ENCODE measurements around the gene AP4B1.
A peak's percentile ranks its signal among the peaks of the same experiment; 100 is the strongest.

AP4B1 gene

DNA sequence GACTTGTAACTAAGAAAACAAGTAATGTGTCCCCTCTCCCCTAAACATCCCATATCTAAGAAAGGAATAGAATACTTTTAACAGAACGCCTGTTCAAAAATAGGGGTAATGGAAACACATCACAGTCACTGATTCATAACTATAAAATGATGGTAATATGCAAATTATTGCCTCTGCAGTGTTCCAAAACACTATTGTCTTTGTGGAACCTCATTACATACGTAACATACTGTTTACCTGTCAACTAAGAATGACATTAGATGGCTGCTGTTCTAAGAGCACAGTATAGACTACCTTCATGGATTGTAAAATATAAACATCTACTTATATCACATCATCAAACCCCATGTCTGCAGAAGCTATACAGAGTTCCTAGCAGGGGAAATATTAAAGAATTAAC is 13.8 kb downstream of the AP4B1 start:
- TF ChIP-seq, protein P1, sequence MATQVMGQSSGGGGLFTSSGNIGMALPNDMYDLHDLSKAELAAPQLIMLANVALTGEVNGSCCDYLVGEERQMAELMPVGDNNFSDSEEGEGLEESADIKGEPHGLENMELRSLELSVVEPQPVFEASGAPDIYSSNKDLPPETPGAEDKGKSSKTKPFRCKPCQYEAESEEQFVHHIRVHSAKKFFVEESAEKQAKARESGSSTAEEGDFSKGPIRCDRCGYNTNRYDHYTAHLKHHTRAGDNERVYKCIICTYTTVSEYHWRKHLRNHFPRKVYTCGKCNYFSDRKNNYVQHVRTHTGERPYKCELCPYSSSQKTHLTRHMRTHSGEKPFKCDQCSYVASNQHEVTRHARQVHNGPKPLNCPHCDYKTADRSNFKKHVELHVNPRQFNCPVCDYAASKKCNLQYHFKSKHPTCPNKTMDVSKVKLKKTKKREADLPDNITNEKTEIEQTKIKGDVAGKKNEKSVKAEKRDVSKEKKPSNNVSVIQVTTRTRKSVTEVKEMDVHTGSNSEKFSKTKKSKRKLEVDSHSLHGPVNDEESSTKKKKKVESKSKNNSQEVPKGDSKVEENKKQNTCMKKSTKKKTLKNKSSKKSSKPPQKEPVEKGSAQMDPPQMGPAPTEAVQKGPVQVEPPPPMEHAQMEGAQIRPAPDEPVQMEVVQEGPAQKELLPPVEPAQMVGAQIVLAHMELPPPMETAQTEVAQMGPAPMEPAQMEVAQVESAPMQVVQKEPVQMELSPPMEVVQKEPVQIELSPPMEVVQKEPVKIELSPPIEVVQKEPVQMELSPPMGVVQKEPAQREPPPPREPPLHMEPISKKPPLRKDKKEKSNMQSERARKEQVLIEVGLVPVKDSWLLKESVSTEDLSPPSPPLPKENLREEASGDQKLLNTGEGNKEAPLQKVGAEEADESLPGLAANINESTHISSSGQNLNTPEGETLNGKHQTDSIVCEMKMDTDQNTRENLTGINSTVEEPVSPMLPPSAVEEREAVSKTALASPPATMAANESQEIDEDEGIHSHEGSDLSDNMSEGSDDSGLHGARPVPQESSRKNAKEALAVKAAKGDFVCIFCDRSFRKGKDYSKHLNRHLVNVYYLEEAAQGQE (IDR thresholded peaks at IDR 0.05; ENCODE audit: insufficient replicate concordance, low read depth) = no peak
- TF ChIP-seq GABPA (IDR thresholded peaks at IDR 0.05; ENCODE audit: low read depth) (no peak), SPI1 (IDR thresholded peaks at IDR 0.05; ENCODE audit: borderline replicate concordance, low read depth) (no peak), POLR2AphosphoS5 (IDR thresholded peaks at IDR 0.05; ENCODE audit: low read depth) (no peak)
- TF ChIP-seq, protein P2, sequence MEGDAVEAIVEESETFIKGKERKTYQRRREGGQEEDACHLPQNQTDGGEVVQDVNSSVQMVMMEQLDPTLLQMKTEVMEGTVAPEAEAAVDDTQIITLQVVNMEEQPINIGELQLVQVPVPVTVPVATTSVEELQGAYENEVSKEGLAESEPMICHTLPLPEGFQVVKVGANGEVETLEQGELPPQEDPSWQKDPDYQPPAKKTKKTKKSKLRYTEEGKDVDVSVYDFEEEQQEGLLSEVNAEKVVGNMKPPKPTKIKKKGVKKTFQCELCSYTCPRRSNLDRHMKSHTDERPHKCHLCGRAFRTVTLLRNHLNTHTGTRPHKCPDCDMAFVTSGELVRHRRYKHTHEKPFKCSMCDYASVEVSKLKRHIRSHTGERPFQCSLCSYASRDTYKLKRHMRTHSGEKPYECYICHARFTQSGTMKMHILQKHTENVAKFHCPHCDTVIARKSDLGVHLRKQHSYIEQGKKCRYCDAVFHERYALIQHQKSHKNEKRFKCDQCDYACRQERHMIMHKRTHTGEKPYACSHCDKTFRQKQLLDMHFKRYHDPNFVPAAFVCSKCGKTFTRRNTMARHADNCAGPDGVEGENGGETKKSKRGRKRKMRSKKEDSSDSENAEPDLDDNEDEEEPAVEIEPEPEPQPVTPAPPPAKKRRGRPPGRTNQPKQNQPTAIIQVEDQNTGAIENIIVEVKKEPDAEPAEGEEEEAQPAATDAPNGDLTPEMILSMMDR (IDR thresholded peaks at IDR 0.05; ENCODE audit: insufficient read depth, low read length) = no peak
- Histone ChIP-seq H3K27ac (replicated peaks) (no peak overlapping the region), H3K4me3 (replicated peaks; ENCODE audit: insufficient read depth, low read length) (no peak overlapping the region), H3K27me3 (ENCODE audit: insufficient read depth, poor library complexity, severe bottlenecking) (no peaks in the 10 kb centered on the region)
- no peak for DNase-seq (ENCODE audit: low read depth in 1 of 2, low spot score in 1 of 2)

GRCh38 chr1:113887402-113888175 is 17.0 kb downstream of the AP4B1 start, which contains the start of gene BCL2L15:
Gene BCL2L15, minus strand, starts transcription at chr1:113887581. Its CDS starts 206 bp downstream, at chr1:113887375.
- H3K4me3 ChIP-seq (replicated peaks; ENCODE audit: insufficient read depth, low read length) = no peak within 1 kb of the TSS
- H3K27me3 ChIP-seq (ENCODE audit: insufficient read depth, poor library complexity, severe bottlenecking) = no peaks in the 10 kb centered on the region
- no peak for DNase-seq (ENCODE audit: low read depth in 1 of 2, low spot score in 1 of 2)
- TF ChIP-seq POLR2AphosphoS5 (IDR thresholded peaks at IDR 0.05; ENCODE audit: low read depth) (no peak), GABPA (IDR thresholded peaks at IDR 0.05; ENCODE audit: low read depth) (no peak)
- TF ChIP-seq, protein P1 (IDR thresholded peaks at IDR 0.05; ENCODE audit: insufficient replicate concordance, low read depth) = no peak
- H3K27ac ChIP-seq (replicated peaks) = peak within 1 kb of the TSS; percentile 47

GRCh38 chr1:113886417-113887401 is 17.9 kb downstream of the AP4B1 start:
- no peak overlapping the region for H3K4me3 ChIP-seq (replicated peaks; ENCODE audit: insufficient read depth, low read length)

More at GRCh38 chr1:113886417-113887401, 17.9 kb downstream of the AP4B1 start:
- peak overlapping the region; percentile 47 for H3K27ac ChIP-seq (replicated peaks)
- no peak for DNase-seq (ENCODE audit: low read depth in 1 of 2, low spot score in 1 of 2)
- no peaks in the 10 kb centered on the region for H3K27me3 ChIP-seq (ENCODE audit: insufficient read depth, poor library complexity, severe bottlenecking)
- no peak for TF ChIP-seq POLR2AphosphoS5 (IDR thresholded peaks at IDR 0.05; ENCODE audit: low read depth)
- TF ChIP-seq, protein P2 (IDR thresholded peaks at IDR 0.05; ENCODE audit: insufficient read depth, low read length) = no peak
- TF ChIP-seq, protein P1 (IDR thresholded peaks at IDR 0.05; ENCODE audit: insufficient replicate concordance, low read depth) = no peak
- TF ChIP-seq GABPA (IDR thresholded peaks at IDR 0.05; ENCODE audit: low read depth) = no peak

Data from HL-60 (cell line).